Measurements from ENCODE around the gene IKBKG. TPM values are rescaled to one million over a fixed set of nuclear protein-coding genes. Genes with fewer than 3 reads are reported as not detected.

IKBKG gene
- total RNA-seq, 1 experiment from 2014 or later = 24.0 TPM

DNA sequence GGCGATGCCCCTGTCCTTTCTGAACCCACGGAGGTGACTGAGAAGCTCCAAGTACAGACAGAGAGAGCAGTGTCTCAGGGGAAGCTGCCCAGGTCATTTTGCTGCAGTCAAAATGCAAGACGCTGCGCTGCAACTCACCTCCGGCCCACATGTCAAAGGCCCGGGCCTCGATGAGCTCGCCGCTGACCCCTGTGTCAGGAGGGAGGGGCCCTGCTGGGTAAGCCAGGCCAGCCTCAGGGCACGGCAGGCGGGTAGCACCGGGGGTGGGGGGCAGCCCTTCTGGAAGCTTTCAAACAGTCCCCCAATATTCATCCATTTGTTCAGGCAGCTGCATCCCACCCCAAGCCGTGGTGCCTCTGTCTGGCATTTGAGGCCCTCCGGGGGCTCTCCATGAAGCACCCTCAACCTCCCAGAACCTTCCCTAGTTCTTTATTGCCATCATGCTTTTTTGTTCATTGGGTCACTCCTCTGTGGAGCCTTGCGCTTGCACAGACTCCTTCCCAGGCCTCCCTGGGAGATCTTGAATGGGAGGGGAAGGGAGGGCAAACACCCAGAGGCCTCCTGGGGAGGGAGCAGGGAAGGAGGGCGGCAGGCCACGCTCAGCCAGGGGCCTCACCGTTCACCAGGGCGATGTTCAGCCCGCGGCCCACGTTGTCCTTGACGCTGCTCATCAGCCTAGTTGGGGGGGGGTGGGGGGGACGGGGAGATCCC lies 39.6 kb upstream of the IKBKG start:
- intact Hi-C loops (cut with micrococcal nuclease) = no loop called here
- TF ChIP-seq, protein P1, sequence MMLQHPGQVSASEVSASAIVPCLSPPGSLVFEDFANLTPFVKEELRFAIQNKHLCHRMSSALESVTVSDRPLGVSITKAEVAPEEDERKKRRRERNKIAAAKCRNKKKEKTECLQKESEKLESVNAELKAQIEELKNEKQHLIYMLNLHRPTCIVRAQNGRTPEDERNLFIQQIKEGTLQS (IDR thresholded peaks at IDR 0.05) = no peak
- TF ChIP-seq, protein P2, sequence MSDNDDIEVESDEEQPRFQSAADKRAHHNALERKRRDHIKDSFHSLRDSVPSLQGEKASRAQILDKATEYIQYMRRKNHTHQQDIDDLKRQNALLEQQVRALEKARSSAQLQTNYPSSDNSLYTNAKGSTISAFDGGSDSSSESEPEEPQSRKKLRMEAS (IDR thresholded peaks at IDR 0.05) = no peak
- TF ChIP-seq CBX3 (IDR thresholded peaks at IDR 0.05; ENCODE audit: low read depth) (no peak), EZH2 (IDR thresholded peaks at IDR 0.05) (no peak), SIN3A (IDR thresholded peaks at IDR 0.05; ENCODE audit: low read depth) (no peak), SRF (IDR thresholded peaks at IDR 0.05; ENCODE audit: low read depth) (no peak), FOSL1 (IDR thresholded peaks at IDR 0.05; ENCODE audit: low read depth) (no peak), ZNF274 (IDR thresholded peaks at IDR 0.05; ENCODE audit: low read depth, low read length) (no peak), EGR1 (IDR thresholded peaks at IDR 0.05; ENCODE audit: low read depth) (no peak), TCF7L2 (IDR thresholded peaks at IDR 0.05; ENCODE audit: borderline replicate concordance, extremely low read depth, insufficient read depth, insufficient read length) (no peak), YY1 (IDR thresholded peaks at IDR 0.05; ENCODE audit: extremely low read depth, insufficient replicate concordance, low read depth, low read length) (no peak), ELF1 (IDR thresholded peaks at IDR 0.05; ENCODE audit: borderline replicate concordance, low read depth) (no peak)
- TF ChIP-seq, protein P3, sequence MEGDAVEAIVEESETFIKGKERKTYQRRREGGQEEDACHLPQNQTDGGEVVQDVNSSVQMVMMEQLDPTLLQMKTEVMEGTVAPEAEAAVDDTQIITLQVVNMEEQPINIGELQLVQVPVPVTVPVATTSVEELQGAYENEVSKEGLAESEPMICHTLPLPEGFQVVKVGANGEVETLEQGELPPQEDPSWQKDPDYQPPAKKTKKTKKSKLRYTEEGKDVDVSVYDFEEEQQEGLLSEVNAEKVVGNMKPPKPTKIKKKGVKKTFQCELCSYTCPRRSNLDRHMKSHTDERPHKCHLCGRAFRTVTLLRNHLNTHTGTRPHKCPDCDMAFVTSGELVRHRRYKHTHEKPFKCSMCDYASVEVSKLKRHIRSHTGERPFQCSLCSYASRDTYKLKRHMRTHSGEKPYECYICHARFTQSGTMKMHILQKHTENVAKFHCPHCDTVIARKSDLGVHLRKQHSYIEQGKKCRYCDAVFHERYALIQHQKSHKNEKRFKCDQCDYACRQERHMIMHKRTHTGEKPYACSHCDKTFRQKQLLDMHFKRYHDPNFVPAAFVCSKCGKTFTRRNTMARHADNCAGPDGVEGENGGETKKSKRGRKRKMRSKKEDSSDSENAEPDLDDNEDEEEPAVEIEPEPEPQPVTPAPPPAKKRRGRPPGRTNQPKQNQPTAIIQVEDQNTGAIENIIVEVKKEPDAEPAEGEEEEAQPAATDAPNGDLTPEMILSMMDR (IDR thresholded peaks at IDR 0.05 in 2 of 3, conservative IDR thresholded peaks at IDR 0.05 in 1 of 3; ENCODE audit: borderline replicate concordance in 1 of 3, insufficient read depth in 1 of 3, low read depth in 2 of 3, low read length in 2 of 3) = no peak
- TF ChIP-seq, protein P4, sequence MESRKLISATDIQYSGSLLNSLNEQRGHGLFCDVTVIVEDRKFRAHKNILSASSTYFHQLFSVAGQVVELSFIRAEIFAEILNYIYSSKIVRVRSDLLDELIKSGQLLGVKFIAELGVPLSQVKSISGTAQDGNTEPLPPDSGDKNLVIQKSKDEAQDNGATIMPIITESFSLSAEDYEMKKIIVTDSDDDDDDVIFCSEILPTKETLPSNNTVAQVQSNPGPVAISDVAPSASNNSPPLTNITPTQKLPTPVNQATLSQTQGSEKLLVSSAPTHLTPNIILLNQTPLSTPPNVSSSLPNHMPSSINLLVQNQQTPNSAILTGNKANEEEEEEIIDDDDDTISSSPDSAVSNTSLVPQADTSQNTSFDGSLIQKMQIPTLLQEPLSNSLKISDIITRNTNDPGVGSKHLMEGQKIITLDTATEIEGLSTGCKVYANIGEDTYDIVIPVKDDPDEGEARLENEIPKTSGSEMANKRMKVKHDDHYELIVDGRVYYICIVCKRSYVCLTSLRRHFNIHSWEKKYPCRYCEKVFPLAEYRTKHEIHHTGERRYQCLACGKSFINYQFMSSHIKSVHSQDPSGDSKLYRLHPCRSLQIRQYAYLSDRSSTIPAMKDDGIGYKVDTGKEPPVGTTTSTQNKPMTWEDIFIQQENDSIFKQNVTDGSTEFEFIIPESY (IDR thresholded peaks at IDR 0.05; ENCODE audit: extremely low read depth, insufficient replicate concordance, low read length) = no peak
- TF ChIP-seq, protein P5, sequence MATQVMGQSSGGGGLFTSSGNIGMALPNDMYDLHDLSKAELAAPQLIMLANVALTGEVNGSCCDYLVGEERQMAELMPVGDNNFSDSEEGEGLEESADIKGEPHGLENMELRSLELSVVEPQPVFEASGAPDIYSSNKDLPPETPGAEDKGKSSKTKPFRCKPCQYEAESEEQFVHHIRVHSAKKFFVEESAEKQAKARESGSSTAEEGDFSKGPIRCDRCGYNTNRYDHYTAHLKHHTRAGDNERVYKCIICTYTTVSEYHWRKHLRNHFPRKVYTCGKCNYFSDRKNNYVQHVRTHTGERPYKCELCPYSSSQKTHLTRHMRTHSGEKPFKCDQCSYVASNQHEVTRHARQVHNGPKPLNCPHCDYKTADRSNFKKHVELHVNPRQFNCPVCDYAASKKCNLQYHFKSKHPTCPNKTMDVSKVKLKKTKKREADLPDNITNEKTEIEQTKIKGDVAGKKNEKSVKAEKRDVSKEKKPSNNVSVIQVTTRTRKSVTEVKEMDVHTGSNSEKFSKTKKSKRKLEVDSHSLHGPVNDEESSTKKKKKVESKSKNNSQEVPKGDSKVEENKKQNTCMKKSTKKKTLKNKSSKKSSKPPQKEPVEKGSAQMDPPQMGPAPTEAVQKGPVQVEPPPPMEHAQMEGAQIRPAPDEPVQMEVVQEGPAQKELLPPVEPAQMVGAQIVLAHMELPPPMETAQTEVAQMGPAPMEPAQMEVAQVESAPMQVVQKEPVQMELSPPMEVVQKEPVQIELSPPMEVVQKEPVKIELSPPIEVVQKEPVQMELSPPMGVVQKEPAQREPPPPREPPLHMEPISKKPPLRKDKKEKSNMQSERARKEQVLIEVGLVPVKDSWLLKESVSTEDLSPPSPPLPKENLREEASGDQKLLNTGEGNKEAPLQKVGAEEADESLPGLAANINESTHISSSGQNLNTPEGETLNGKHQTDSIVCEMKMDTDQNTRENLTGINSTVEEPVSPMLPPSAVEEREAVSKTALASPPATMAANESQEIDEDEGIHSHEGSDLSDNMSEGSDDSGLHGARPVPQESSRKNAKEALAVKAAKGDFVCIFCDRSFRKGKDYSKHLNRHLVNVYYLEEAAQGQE (IDR thresholded peaks at IDR 0.05; ENCODE audit: low read depth) = no peak
- Histone ChIP-seq H2AFZ (ENCODE audit: low read depth, low read length, poor library complexity, severe bottlenecking) (no peak overlapping the region), H3K9me3 (ENCODE audit: control insufficient read depth in 1 of 2, insufficient read depth in 1 of 2, low read depth in 1 of 2, low read length in 2 of 2) (no peaks in the 10 kb centered on the region), H3K27me3 (ENCODE audit: insufficient read depth, low read length) (no peaks in the 10 kb centered on the region), H3K27ac (ENCODE audit: low read depth, low read length) (no peak overlapping the region), H3K9ac (ENCODE audit: low read length) (no peak overlapping the region), H4K20me1 (ENCODE audit: insufficient read depth) (no peaks in the 10 kb centered on the region), H3K79me2 (ENCODE audit: insufficient read depth, low read length) (no peaks in the 10 kb centered on the region), H3K9me2 (ENCODE audit: insufficient read depth) (no peaks in the 10 kb centered on the region), H3K4me3 (replicated peaks in 1 of 2; ENCODE audit: low read depth in 1 of 2, low read length in 2 of 2) (no peak overlapping the region), H3K4me1 (ENCODE audit: control insufficient read depth in 1 of 2, insufficient read depth in 2 of 2, low read length in 2 of 2) (peaks cover 0 to 5% of the 10 kb centered on the region in 2 experiments; a peak in 1 of 4 replicates), H3K36me3 (ENCODE audit: control insufficient read depth in 1 of 2, insufficient read depth in 2 of 2, low read length in 2 of 2) (no peaks in the 10 kb centered on the region), H3K4me2 (ENCODE audit: low read length) (no peak overlapping the region)
- no TSS peak for BruUV-seq (replicated peaks)
- no peak for ATAC-seq
- ChIA-PET RAD21 (ENCODE audit: low non-redundant PET in 1 of 2, low total read pairs in 2 of 2, uncharacterized antibody in 2 of 2, unreplicated experiment in 2 of 2) (no interaction called here), CTCF (no interaction called here), POLR2A (no interaction called here)
- no peak for DNase-seq (ENCODE audit: low read depth, low spot score)

All from HCT116 (cell line).